ENCODE results near the gene ODAD4.
"Not testable (repeated sequence)": the region's sequence is repeated elsewhere in the genome, so short reads cannot be mapped to it uniquely, and the experiment has no call there.

Gene ODAD4

DNA sequence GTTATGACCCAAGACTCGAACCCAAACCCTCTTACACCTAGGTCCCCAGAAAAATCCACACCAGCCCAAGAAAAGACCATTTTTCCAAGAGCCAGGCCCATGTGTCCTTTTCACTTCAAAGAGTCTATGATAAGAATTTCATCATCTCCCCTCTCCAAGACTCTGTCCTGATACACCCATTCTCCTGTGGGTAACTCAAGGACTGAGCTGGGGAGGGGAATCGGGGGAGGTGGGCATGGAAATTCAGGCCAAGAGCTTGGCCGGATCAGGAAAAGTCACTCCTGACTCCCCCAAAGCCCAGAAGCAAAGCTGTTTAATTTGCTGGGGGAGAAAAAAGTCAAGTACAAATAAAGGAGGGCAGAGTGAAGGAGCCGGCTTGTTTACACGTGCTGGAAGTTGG, 15.4 kb upstream of the ODAD4 start:
- DNase-seq: no peak

DNA sequence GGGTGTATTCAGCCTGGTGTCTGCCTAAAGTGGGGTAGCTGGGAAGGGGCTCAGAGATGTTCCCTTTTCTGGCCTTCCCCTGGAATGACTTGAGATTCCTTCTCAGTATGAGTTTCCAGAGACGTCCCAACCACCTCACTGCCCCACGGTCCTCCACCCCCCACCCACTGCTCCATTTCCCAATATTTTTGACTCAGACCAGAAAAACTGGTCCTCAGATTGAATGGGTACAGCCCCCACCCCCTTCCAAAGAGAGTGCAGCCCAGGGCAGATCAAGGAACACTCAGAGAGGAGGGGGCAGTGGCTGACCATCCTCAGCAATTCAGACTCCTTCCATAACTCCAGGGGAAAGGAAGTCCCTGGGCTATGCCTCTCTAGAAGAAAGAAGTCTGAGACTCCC, 14.9 kb upstream of the ODAD4 start:
- no peak for DNase-seq

DNA sequence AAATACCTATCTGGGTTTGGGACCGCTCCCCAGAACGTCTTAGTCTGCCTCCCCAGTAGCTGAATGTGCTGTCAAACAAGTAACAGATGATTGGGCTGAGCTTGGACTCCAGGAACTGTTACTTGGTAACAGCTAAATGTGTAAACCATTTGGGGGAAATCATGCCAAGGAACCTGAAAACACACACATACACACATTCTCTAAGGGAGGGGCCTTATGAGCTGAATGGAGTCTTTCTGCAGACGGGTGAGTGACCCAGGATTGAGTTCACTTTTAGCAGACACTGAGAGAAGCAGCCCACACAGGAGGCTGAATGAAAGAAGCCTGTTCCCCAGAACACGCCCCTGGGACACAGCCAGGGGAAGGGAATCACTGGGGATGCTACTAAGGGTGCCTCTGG, 13.2 kb upstream of the ODAD4 start:
- no peak for DNase-seq

DNA sequence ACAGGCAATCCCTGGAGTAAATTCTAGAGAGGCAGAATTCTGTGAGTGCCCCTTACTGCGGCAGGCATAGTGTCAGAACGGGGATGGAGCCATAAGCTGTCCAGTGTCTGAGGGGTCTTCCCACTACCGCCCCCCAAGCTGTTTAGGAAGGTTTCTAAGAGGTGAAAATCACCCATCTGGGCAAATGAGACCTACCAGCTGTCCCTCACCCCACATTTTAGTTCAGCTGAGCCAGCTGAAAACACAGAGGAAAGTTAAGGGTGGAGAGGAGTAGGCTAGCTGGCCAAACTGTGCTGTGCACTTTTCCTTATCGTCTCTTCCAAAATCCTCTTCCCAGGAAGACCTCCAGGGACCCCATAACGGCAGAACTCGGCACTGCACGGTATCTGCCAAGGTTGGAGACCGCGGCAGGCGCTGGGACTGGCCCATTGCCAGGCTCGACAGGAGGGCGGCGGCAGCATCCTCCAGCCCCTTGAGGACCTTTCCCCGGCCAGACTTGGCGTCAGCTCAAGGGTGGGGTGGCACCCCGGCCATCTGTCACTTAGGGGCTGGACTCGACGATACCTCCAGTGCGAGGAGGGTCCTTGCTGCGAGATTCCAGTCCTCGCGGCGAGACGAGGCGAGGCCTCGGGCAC, 12.6 kb upstream of the ODAD4 start:
- DNase-seq: no peak

DNA sequence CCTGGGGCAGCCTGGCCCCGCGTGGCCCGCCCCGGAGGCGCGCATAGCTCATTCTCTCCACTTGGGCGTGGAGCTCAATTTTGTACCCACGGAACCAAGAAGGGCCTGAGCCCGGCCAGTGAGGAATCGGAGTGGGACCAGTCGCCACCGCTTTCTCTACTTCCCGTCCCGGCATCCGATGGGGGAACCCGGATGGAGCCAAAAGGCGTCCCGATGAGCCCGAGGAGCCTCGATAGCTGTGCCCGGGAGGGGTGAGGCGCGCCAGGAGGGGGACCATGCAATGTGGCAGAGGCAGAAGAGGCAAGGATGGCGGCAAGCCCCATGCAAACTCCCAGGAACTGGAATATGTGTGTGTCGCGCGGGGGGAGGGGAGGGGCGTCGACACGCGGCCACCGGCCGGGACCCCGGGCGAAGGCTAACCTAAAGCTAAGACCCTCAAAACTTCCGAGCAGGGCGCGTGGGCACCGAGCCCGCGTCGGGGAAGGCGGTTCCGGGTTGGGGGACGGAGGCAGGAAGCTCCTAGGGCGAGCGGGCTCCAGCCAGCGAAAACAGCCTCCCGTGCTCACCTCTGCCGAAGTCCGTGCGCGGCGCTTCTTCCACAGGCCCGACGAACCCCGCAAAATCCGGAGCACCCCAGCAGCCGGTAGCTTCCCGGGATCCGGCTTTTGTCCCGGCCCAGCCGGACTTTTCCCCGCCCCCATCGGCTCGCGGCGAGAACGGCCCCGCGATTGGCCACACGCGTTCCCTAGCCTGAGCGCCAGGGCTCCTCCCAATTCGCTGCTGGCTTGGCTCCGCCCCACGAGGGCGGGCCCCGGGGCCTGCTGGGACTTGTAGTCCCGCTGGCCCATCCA, 11.9 kb upstream of the ODAD4 start, which contains the start of gene ACLY:
Gene ACLY (minus strand): TSS at position 638 of the 851 bp plus-strand sequence. CDS start 5,078 bp downstream, outside the sequence.
- DNase-seq: peak; percentile 85

DNA sequence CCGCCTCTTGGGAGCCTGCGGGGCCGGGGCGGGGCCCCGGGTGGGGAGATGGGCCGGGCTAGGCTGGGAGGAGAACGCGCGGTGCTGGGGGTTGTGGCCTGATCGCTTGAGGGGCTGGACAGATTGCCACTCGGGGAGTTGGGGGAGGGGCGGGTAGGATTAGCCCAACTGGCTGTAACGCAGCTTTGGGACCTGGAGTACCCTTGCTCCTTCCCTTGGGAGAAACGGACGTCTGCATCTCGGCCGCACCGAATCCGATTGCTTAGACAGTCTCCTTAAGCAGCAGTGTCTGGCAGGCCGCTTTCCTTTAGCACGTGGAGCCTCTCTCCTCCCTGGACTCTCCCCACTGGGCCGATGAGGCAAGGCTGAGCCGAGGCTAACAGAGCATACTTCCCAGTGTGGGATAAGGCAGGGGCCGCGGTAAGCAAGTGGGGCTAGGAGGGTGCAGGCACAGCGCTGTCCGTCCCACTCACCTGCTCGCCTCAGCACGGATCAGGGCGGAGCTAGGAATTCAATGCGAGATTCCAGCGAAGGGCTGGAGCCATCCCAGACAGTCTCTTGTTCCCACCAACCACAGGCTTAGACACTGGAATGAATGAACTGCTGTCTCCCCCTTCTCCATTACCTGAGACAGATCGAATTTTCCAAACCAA, 11.1 kb upstream of the ODAD4 start:
- no peak for DNase-seq

DNA sequence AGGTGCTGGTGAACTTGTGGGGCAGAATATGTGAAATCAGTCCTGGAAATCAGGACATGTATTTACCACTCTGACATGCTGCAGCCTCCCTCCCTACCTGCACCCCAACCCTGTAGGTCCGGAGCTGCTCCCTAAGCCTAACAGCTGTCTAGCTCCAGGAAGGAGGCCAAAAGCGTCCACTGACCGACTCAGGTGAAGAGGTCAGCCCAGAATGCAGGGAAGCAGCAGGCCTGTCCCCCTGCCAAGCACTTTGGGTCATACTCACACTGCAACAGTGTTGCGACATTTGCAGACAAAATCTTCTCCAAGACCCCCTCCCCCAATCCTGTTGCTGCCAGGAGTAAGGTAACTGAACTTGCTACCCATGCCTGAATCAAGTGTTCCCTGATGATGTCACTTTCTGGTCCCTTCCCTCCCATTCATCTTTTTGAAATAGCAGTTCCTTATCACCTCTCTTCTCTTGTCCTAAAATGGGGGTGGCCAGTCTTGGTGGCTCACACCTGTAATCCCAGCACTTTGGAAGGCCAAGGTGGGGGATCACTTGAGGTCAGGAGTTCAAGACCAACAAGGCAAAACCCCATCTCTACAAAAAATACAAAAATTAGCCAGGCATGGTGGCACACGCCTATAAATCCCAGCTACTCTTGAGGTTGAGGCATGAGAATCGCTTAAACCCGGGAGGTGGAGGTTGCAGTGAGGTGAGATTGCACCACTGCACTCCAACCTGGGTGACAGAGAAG, 10.4 kb upstream of the ODAD4 start:
- no peak for DNase-seq

DNA sequence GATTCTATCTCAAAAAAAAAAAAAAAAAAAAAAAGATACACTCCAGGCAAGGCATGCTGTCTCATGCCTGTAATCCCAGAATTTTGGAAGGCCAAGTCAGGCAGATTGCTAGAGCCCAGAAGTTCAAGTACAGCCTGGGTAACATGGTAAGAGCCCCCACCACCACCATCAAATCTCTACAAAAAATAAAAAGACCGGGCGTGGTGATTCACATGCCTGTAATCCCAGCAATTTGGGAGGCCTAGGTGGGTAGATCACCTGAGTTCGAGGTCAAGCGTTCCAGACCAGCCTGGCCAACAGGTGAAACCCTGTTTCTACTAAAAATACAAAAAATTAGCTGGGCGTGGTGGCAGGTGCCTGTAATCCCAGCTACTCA, 9.8 kb upstream of the ODAD4 start:
- DNase-seq: no peak

DNA sequence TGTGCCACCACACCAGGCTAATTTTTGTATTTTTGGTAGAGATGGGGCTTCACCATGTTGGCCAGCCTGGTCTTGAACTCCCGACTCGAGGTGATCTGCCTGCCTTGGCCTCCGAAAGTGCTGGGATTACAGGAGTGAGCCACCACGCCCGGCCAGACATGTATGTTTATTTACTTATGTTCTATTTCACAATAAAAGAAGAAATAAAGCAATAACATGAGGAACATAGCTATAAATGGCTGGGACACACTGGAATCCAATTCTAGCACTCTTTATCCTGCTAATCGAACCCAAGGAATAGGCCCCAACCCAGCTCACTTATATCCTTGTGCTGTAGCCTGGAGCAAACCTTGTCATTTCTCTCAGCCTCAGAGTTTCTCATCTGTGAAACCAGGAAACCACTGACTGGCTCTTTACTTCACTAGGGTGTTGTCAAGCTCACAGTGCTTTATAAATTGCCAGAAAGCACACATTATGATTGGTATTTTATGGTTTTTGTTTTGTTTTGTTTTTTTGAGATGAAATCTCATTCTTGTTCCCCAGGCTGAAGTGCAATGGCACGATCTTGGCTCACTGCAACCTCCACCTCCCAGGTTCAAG, 4.3 kb upstream of the ODAD4 start:
- no peak for DNase-seq

DNA sequence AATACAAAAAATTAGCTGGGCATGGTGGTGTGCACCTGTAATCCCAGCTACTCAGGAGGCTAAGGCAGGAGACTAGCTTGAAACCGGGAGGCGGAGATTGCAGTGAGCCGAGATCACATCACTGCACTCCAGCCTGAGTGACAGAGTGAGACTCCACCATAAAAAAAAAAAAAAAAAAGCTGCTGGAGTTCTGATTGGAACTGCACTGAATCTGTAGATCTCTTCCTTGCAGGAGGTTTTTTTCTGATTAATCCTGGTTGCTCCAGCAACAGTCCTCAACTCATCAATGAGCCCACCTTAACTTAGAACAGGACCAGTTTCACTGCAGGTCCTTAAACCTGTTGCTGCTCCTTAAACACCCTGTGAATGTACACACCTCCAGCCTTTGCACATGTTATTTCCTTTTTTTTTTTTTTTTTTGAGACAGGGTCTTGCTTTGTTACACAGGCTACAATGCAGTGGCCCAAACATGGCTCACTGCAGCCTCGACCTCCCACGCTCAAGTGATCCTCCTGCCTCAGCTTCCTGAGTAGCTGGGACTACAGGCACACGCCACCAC, 1.6 kb upstream of the ODAD4 start:
- no peak for DNase-seq

DNA sequence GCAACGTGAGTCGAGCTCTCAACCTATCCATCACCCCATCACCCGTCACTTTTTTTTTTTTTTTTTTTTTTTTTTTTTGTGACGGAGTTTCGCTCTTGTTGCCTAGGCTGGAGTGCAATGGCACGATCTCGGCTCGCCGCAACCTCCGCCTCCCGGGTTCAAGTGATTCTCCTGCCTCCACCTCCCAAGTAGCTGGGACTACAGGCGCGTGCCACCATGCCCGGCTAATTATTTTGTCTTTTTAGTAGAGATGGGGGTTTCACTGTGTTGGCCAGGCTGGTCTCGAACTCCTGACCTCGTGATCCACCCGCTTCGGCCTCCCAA, 378 bp downstream of the ODAD4 start:
- not testable (repeated sequence) for DNase-seq

DNA sequence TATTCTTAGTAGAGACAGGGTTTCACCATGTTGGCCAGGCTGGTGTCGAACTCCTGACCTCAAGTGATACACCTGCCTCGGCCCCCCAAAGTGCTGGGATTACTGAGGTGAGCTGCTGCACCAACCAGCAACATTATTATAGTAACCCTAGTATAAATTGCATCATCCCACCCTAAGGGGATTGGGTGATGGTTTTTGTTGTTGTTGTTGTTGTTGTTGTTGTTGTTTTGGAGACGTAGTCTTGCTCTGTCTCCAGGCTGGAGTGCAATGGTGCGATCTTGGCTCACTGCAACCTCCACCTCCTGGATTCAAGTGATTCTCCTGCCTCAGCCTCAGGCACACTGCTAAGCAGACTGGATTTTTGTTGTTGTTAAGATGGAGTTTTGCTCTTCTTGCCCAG, 1.3 kb downstream of the ODAD4 start:
- DNase-seq: not testable (repeated sequence)

DNA sequence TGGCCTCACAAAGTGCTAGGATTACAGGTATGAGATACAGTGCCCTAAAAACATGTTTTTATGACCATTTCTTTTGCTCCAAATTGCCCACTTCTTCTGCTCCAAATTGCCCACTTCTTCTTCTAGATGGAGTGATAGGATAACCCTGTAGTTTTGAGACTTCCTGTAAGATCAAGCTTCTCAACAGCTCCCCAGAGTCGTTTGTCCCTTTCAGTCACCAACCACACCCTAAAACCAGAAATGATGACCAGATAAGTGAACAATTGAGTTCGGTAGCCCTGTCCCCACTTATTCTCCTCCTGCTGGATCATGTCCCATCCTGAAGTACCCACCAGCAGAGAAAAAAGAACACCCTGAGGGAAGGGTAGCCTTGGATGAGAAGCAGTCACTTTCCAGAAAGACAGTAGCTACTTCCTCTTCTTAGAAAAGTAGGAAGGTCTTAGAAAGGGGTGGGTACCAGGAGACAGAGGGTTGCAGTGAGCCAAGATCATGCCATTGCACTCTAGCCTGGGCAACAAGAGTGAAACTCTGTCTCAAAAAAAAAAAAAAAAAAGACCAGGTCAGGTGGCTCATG, 2.5 kb downstream of the ODAD4 start:
- no peak for DNase-seq

DNA sequence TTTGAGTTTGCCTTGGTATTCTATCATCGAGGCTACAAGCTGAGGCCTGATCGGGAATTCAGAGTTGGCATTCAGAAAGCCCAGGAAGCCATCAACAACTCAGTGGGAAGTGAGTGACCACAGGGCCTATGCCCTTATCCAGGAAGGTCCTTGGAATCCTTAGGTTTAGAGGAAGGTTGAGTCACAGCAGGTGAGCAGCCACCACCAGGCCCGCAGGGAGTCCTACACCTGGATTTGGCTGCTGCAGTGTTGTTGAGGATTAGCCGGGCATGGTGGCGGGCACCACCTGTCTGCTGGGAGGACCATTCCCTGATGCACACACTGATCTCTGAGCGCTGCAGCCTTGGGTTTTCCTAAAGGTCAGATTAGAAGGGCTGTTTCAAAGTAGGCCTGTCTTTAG, 5.2 kb downstream of the ODAD4 start:
- no peak for DNase-seq

DNA sequence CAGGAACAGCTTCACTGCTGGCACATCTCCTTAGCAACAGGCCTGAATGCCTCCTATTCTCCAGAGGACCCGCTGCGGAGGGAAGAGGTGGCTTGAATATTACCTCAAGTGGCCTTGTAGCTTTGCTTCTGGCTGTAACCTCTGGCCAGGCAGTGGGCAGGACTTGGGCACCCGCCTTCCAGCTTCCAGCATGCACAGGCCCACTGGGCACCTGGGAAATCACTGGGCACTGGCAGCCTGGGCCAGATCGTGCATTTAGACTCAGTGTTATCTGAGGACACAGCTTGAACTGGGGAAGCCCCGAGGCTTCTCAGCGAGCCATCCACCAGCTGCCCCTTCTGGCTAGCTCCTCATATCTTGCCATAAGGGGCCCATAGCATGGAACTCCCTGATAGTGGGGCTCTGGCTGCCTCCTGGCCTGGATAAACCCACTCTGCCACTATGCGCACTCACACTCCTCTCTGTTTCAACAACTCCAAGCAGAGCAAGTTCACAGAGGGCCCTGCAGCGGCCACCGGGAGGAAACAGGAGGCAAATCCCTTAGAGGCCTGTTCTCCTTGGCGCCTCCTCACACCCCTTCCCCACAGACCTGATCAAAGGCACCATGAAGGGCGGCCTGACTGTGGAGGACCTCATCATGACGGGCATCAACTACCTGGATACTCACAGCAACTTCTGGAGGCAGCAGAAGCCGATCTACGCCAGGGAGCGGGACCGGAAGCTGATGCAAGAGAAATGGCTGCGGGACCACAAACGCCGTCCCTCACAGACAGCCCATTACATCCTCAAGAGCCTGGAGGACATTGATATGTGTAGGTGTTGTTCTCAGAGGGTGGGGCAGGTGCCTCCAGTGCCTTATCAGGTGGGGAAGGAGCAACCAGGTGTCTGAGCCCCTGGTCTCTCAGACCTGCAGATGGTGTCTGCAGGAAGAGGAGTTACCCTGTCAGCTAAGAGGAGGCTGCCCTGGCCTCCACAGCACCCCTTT, 7.8 kb downstream of the ODAD4 start:
- DNase-seq: no peak

DNA sequence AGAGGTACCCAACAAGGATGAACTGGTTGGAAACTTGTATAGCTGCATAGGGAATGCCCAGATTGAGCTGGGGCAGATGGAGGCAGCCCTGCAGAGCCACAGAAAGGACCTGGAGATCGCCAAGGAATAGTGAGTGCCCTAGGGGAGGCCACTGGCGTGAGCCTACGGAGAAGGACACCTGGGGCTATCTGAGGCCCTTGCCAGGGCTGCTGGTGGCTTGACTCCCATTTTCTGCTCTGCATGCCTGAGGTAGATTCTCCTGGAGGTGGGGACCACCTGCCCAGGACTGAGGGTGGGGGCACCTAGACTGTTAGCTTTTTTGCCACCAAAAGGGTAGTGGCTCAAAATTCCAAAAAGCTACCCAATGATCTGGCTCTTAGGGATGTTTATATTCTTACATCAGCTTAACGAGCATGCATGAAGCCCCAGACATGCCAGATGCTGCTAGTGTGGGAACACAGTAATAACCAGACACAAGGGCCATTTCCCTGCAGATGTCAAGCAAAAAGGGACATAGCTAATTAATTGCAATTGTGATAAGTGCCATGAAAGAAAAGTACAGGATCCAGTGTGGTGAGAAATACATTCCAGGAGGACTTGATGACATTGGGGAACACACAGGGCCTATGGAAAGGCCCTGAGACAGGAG, 8.8 kb downstream of the ODAD4 start:
- no peak for DNase-seq

DNA sequence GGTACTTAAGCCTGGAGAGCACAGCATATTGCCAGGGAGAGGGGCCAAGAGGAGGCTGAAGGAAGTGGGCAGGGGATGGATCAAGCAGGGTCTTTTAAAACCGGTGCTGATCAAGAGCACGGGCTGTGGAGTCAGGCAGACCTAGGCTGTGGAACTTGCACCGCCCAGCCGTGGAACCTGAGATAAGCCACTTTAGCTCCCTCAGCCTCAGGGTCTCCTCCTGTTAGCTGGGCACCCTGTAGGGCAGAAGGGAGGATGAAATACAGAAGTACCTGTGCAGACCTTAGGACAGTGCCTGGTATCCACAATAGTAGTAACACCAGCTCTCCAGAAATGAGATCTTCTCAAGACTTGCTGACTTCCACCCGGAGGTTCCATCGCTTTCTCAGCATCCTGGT, 9.3 kb downstream of the ODAD4 start:
- no peak for DNase-seq

DNA sequence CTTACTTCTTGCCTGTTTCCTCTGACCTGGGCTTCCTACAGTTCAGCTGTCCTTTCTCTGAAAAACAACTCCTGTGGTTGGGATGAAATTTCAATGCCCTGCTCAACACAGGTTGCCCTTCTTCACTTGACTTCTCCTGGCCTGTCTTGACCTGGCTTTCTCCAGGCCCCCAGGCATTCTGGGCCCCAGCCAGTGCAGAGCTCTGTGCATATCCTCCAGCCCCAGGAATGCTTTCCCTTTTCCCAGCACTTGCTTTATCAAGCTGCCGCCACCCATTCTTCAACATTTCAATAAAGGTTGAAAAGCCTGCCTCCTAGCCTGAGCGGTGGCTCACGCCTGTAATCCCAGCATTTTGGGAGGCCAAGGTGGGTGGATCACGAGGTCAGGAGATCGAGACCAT, 10.8 kb downstream of the ODAD4 start:
- DNase-seq: no peak

DNA sequence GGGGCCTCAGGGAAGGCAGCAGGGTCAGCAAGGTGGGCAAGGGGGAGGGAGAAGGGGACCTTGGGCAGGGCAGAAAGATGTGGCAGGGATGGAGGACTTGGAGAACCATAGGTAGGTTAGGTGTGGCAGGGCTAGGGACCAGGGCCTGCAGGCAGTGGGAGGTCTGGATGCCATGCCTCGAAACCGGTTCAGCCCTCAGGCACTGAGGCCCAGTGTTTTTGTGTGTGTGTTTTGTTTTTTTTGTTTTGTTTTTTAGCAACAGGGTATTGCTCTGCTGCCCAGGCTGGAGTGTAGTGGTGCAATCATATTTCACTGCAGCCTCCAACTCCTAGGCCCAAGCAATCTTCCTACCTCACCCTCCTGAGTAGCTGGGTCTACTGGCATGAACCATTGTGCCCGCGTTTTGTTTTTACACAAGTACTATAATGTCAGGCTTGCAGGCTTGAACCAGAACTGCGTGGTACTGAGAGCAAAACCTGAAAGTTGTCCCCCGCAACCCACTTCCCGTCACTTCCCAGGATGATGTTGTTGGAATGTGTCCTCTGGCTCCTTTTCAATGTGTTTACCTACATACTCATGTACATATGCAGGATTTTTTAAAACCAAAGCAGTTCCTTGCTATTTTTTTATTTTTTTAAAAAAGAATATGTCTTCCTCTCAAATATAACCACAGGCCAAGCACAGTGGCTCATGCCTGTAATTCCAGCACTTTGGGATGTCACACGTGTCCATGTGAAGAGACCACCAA, 12.4 kb downstream of the ODAD4 start:
- DNase-seq: no peak

DNA sequence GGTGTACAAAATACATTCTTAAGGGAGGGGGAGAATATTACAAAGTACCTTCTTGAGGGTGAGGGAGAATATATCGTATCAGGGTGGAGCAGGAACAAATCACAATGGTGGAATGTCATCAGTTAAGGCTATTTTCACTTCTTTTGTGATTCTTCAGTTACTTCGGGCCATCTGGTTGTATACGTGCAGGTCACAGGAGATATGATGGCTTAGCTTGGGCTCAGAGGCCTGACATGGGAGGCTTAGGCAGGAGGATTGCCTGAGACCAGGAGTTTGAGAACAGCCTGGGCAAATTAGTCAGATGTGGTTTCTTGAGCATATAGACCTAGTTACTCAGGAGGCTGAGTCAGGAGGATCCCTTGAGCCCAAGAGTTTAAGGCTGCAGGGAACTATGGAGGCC, 13.1 kb downstream of the ODAD4 start:
- DNase-seq: no peak

All from GOT3 (cell line).